ENCODE measurements around the gene KCNQ1.

DNA sequence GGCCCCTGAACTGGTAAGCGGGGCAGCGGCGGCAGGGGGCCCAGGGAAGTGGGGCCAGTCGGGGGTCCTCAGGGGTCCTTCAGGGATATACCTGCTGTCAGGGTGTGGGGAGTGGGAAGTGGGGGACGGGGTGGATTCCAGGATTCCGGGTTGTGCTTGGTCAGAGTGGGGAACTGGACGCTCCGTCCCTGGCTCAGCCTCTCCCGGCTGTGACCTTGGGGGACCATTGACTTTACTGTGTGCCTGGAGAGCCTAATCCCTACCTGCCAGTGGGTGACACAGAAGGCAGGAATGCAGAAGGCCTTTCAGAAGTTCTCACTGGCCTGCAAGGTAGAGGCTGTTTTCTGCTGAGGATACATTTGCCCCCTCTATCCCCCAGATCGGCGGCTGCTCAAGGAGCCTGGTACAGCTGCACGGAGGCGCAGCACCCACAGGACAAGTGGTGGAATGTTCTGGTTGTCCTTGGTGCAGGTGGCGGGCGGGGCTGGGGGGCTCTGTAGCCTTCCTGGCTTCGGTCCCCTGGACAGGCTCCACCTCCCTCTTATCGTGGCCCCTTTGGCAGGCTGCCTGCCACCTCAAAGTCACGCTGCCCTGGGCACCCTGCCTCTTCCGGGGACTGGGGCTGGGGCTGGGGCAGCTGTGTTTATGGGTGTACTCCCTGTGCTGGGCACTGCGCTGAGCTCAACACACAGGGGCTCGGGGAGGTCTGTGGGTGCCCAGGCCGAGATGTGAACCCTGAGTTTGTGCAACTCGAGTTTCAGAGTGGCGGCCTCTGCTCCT lies 18.4 kb downstream of the KCNQ1 start:
- TF ChIP-seq, protein P1, sequence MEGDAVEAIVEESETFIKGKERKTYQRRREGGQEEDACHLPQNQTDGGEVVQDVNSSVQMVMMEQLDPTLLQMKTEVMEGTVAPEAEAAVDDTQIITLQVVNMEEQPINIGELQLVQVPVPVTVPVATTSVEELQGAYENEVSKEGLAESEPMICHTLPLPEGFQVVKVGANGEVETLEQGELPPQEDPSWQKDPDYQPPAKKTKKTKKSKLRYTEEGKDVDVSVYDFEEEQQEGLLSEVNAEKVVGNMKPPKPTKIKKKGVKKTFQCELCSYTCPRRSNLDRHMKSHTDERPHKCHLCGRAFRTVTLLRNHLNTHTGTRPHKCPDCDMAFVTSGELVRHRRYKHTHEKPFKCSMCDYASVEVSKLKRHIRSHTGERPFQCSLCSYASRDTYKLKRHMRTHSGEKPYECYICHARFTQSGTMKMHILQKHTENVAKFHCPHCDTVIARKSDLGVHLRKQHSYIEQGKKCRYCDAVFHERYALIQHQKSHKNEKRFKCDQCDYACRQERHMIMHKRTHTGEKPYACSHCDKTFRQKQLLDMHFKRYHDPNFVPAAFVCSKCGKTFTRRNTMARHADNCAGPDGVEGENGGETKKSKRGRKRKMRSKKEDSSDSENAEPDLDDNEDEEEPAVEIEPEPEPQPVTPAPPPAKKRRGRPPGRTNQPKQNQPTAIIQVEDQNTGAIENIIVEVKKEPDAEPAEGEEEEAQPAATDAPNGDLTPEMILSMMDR (IDR thresholded peaks at IDR 0.05) = no peak
- no peak for TF ChIP-seq POLR2A (IDR thresholded peaks at IDR 0.05)

All from lower leg skin (tissue), 3 donors.